ENCODE results near the gene THNSL1.

THNSL1 gene

DNA sequence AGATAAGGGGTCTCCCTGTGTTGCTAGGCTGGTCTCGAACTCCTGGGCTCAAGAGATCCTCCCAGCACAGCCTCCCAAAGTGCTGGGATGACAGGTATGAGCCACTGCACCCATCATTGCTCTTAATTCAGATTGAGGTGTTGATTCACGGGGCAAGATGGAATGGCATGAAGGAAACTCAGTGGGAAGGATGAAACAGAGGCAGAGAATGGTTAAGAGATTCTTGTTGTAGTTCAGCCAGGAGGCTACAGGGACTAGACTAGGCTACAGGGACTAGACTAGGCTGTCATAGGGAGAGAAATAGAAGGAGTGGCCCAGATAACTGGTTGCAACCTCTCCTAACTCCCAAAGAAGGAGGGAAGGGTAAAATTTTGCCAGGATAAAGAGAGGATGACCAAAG is 48.0 kb downstream of the THNSL1 start:
- peaks cover 0 to 2% of the 10 kb centered on the region in 2 donors for H3K27me3 ChIP-seq
- no peak for DNase-seq
- H3K4me1 ChIP-seq, result peaks cover 0 to 26% (median 3%) of the 10 kb centered on the region in 4 donors
- H3K4me3 ChIP-seq, result no peak overlapping the region
- no peaks in the 10 kb centered on the region for H3K36me3 ChIP-seq
- H3K9me3 ChIP-seq, result no peaks in the 10 kb centered on the region
- intact Hi-C loops (cut with DNase I; ENCODE audit: low total_unique reads), result no loop called here
- TF ChIP-seq CTCF (IDR thresholded peaks at IDR 0.05), result no peak
- H3K27ac ChIP-seq, result no peak overlapping the region

DNA sequence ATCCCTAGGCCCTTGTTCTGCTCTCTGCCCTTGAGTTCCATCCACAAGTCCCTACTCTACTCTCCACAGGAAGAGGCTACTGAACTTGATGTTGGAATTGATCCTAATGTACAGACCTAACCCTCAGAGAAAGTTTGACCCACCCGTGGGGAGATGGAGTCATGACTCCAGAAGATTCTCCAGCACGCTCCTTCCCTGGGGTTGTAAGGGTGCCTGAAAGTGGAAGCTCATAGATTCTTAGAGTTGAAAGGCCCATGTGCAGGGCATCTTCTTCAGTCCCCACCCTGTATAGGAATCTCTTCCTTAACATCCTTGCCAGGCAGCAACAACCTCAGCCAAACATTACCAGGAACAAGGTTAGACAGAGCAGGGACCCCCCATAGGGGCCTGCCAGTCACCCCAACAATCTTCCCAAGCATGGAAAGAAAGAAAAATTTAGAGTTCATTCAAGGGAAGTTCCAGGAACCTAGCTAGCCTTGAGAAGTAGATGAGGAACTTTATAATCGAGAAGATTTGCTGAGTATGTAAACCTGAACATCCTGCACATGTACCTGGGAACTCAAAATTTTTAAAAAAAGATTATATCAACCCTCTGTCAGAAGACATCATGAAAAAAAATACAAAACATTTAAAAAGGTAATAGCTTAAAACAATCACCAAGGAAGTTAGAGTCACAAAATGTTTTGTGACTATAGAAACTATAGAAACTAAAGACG is 49.5 kb downstream of the THNSL1 start:
- Histone ChIP-seq H3K4me3 (no peak overlapping the region), H3K36me3 (no peaks in the 10 kb centered on the region), H3K27ac (no peak overlapping the region), H3K9me3 (no peaks in the 10 kb centered on the region), H3K27me3 (peaks cover 0 to 2% of the 10 kb centered on the region in 2 donors), H3K4me1 (peaks cover 0 to 14% (median 2%) of the 10 kb centered on the region in 4 donors)
- intact Hi-C loops (cut with DNase I; ENCODE audit: low total_unique reads), result no loop called here
- TF ChIP-seq CTCF (IDR thresholded peaks at IDR 0.05), result no peak
- DNase-seq, result no peak

GRCh38 chr10:25068152-25069058 is 52.0 kb downstream of the THNSL1 start:
- Histone ChIP-seq H3K4me3 (no peak overlapping the region), H3K27ac (no peak overlapping the region), H3K36me3 (no peaks in the 10 kb centered on the region), H3K9me3 (no peaks in the 10 kb centered on the region), H3K27me3 (peaks cover 0 to 2% of the 10 kb centered on the region in 2 donors), H3K4me1 (no peaks in the 10 kb centered on the region)
- no peak for DNase-seq
- intact Hi-C loops (cut with DNase I; ENCODE audit: low total_unique reads), result no loop called here
- no peak for TF ChIP-seq CTCF (IDR thresholded peaks at IDR 0.05)

GRCh38 chr10:25071227-25071626 is 54.8 kb downstream of the THNSL1 start:
- no peaks in the 10 kb centered on the region for H3K4me1 ChIP-seq
- TF ChIP-seq CTCF (IDR thresholded peaks at IDR 0.05), result no peak
- H3K27ac ChIP-seq, result no peak overlapping the region
- no peaks in the 10 kb centered on the region for H3K9me3 ChIP-seq
- no peak for DNase-seq
- peaks cover 0 to 2% of the 10 kb centered on the region in 2 donors for H3K27me3 ChIP-seq
- no peak overlapping the region for H3K4me3 ChIP-seq
- H3K36me3 ChIP-seq, result no peaks in the 10 kb centered on the region
- intact Hi-C loops (cut with DNase I; ENCODE audit: low total_unique reads), result no loop called here

GRCh38 chr10:25072786-25073185 is 56.4 kb downstream of the THNSL1 start:
- Histone ChIP-seq H3K27me3 (peaks cover 0 to 2% of the 10 kb centered on the region in 2 donors), H3K36me3 (no peaks in the 10 kb centered on the region), H3K4me1 (no peaks in the 10 kb centered on the region), H3K4me3 (no peak overlapping the region), H3K9me3 (no peaks in the 10 kb centered on the region), H3K27ac (no peak overlapping the region)
- intact Hi-C loops (cut with DNase I; ENCODE audit: low total_unique reads), result no loop called here
- no peak for TF ChIP-seq CTCF (IDR thresholded peaks at IDR 0.05)
- DNase-seq, result no peak
